Sigmoid colon (tissue), 7 donors: ENCODE results near the gene SCN4A. TPM values are rescaled to one million over a fixed set of nuclear protein-coding genes. Genes with fewer than 3 reads are reported as not detected.

ENCODE experiments used
- DNase-seq: peaks from one replicate; pipeline ENCODE4 v3.0.0-alpha.2; 2019
- H3K27ac ChIP-seq, 4 donors: fragments of 200-600 bp; sonication (generic); one replicate each; pipeline ENCODE4 v1.5.1; 2016 to 2019; ENCODE audit warnings: mild to moderate bottlenecking in 1 of 4
- H3K27me3 ChIP-seq, 3 donors: fragments of 200-600 bp; sonication (generic); one replicate each; pipeline ENCODE4 v1.5.1; 2019; ENCODE audit warnings: mild to moderate bottlenecking in 1 of 3
- H3K36me3 ChIP-seq, 4 donors: fragments of 200-600 bp; sonication (generic); one replicate each; pipeline ENCODE4 v1.5.1; 2016 to 2019
- H3K4me1 ChIP-seq, 4 donors: fragments of 200-600 bp; sonication (generic); one replicate each; pipeline ENCODE4 v1.5.1; 2017 to 2019
- H3K4me3 ChIP-seq, 4 donors: fragments of 200-600 bp; sonication (generic); one replicate each; pipeline ENCODE4 v1.5.1; 2017 to 2019; ENCODE audit warnings: mild to moderate bottlenecking in 2 of 4, moderate library complexity in 1 of 4
- H3K9me3 ChIP-seq, 4 donors: fragments of 200-600 bp in 3 of 4; sonication (generic) in 3 of 4; one replicate each; pipeline versions ENCODE4 v1.5.1 to v1.6.1; 2013 to 2019
- EP300 ChIP-seq, 4 donors: sonication (generic); formaldehyde crosslinking; IDR thresholded peaks; one replicate each; pipeline ENCODE4 v1.6.1; 2017; ENCODE audit warnings: antibody characterized with exemption in 4 of 4
- POLR2A ChIP-seq, 2 donors: fragments of 450-650 bp; IDR thresholded peaks; one replicate each; pipeline ENCODE4 v1.6.1; 2016; ENCODE audit warnings: antibody characterized with exemption in 2 of 2, mild to moderate bottlenecking in 2 of 2, moderate library complexity in 2 of 2
- POLR2AphosphoS5 ChIP-seq, 4 donors: sonication (generic); formaldehyde crosslinking; IDR thresholded peaks; one replicate each; pipeline ENCODE4 v1.6.1; 2017; ENCODE audit warnings: antibody characterized with exemption in 4 of 4
- WGBS, 2 donors: extraction: QIAGEN DNeasy Blood & Tissue Kit; methylation state at CpG; one replicate each; pipeline ENCODE4 v1.1.7; 2013; 5-methylcytosine and 5-hydroxymethylcytosine counted together
- intact Hi-C: fragments of 100-400 bp; cut with DNase I; formaldehyde crosslinking; loops from one replicate; pipeline ENCODE4 v1.15.1; 2023
- polyA plus RNA-seq, 3 donors: library from polyadenylated mRNA; stranded (reverse); fragments of 200-250 nt; gene quantifications; one replicate each; pipeline ENCODE4 v1.2.3, GENCODE V29; 2013
- total RNA-seq, 4 donors: library from RNA; depleted of rRNA; stranded (reverse); fragments of >200 nt; gene quantifications; one replicate each; pipeline ENCODE4 v1.1.0, GENCODE V29; 2016
- TF ChIP-seq, protein P1 (sequence below), 4 experiments: fragments of 450-650 bp in 3 of 4; fragments of 200-600 bp in 1 of 4; IDR thresholded peaks; one replicate each; pipeline ENCODE4 v1.5.1; 2016 to 2019; ENCODE audit warnings: antibody characterized with exemption in 4 of 4, mild to moderate bottlenecking in 3 of 4, moderate library complexity in 2 of 4
- donor health status: healthy with polysubstance abuse.
- donor health status: Bipolar disorder and iron deficiency.
- donor health status: healthy.

The SCN4A gene
- total and polyA plus RNA-seq, 7 donors, result 0.23 to 4.2 (median 0.70) TPM; not detected in 1

DNA sequence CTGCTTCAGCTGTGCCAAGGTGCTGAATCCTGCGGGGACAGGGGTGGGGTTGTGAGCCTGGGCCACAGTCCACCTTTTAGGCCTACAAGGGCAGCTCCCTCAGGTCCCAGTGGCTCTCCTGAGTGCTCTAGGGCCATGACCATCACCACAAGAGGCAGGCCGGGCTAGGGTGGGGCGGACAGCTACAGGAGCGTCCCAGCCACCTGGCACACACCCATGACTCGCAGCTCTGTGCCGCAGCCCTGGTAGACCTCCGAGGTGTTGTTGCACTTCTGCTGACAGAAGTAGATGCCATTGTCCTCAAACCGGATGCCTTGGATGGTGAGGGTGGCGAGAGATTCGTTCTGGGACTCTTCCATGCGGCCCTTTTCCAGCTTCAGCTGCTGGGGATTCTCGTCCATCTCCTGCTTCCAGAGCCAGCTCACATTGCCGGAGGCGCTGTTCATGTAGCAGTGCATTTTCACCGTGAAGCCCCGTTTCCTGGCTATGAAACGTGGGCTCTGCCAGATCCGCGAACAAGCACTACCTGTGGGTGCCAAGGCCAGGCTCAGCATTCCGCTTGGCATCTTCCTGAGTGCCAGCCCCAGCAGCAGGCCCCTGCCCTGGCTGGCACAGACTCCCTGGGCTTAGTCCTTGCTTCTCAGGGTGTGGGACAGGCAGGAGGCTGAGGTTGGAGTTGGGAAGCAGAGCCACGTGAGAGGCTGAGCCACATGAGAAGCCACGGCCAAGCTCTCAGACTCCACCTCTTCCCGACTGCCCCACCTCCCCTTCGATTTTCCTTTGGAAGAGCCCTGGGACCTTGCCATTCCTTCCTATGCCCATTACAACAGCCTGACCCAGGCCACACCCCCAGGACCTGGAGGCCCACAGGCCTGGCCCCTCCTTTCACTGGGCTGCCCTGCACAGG is 42.6 kb downstream of the SCN4A start:
- H3K9me3 ChIP-seq, result no peaks in the 10 kb centered on the region
- no peak overlapping the region for H3K4me3 ChIP-seq
- no peak for DNase-seq
- H3K4me1 ChIP-seq, result no peaks in the 10 kb centered on the region
- intact Hi-C loops, result no loop called here
- TF ChIP-seq EP300 (IDR thresholded peaks at IDR 0.05) (no peak), POLR2AphosphoS5 (IDR thresholded peaks at IDR 0.05) (no peak), POLR2A (IDR thresholded peaks at IDR 0.05) (no peak)
- TF ChIP-seq, protein P1, sequence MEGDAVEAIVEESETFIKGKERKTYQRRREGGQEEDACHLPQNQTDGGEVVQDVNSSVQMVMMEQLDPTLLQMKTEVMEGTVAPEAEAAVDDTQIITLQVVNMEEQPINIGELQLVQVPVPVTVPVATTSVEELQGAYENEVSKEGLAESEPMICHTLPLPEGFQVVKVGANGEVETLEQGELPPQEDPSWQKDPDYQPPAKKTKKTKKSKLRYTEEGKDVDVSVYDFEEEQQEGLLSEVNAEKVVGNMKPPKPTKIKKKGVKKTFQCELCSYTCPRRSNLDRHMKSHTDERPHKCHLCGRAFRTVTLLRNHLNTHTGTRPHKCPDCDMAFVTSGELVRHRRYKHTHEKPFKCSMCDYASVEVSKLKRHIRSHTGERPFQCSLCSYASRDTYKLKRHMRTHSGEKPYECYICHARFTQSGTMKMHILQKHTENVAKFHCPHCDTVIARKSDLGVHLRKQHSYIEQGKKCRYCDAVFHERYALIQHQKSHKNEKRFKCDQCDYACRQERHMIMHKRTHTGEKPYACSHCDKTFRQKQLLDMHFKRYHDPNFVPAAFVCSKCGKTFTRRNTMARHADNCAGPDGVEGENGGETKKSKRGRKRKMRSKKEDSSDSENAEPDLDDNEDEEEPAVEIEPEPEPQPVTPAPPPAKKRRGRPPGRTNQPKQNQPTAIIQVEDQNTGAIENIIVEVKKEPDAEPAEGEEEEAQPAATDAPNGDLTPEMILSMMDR (IDR thresholded peaks at IDR 0.05), result no peak
- H3K36me3 ChIP-seq, result no peaks in the 10 kb centered on the region
- no peaks in the 10 kb centered on the region for H3K27me3 ChIP-seq
- no peak overlapping the region for H3K27ac ChIP-seq
- 84 to 90% methylated on average over 24 of the region's 24 CpGs for WGBS, 2 donors

DNA sequence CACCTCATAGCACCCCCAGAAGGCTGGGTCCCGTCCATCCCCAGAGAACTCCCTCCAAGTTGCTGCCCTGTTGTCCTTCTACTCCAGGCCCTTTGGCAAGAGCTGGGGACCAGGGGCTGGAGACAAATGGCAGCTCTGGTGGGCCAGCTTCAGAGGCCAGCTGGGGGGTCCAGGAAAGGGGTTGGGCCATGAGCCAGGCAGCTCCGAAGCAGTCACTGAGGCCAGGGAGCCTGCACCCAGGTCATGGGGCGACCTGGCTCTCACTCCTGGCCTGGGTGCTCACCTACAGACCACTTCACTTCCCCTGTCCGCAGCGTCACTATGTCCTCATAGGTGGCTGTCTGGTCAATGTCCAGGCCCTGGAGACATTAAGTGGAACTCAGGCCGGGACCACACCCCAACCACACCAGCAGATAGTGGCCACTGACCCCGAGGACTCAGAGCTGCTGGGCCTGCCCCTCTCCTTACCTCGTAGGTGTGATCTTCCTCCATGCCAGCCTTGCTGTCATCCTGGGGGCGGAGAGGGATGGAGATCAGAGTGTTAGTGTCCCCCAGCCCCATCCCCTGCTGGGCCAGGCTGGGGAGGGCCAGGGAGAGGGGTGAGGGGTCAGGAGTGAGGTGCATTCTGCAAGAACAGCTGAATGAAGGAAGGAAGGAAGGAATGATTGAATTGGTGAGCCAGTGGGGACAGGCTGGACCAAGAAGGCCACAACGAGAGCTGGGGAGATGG is 43.6 kb downstream of the SCN4A start:
- 87 to 89% methylated on average over 10 of the region's 10 CpGs for WGBS, 2 donors
- DNase-seq, result no peak

DNA sequence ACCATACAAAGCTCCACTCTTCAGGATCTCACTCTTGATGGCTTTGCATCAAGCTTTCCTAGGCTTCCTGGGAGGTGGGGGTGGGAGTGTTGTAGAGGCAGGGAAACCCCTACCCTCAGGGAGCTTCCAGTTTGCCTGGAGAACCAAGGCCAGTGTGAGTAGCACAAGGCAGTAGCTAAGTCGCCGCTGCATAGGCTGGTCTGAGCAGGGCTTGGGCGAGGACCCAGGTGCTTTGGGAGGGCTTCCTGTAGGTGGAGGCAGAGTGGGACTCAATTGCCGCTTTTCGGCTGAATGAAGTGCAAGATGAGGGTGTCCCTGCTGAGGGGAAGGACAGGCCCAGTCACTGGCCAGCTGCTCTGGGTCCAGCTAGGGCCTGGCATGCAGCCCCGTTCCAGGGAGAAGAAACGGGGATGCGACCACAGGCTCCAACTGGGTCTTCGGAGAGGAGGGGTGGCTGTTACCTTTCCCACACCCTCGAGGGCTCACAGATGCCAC is 44.5 kb downstream of the SCN4A start:
- TF ChIP-seq EP300 (IDR thresholded peaks at IDR 0.05) (no peak), POLR2AphosphoS5 (IDR thresholded peaks at IDR 0.05) (no peak), POLR2A (IDR thresholded peaks at IDR 0.05) (no peak)
- TF ChIP-seq, protein P1 (IDR thresholded peaks at IDR 0.05), result no peak
- H3K4me1 ChIP-seq, result no peaks in the 10 kb centered on the region
- H3K27ac ChIP-seq, result no peak overlapping the region
- DNase-seq, result no peak
- no peaks in the 10 kb centered on the region for H3K27me3 ChIP-seq
- no peaks in the 10 kb centered on the region for H3K9me3 ChIP-seq
- H3K36me3 ChIP-seq, result no peaks in the 10 kb centered on the region
- no peak overlapping the region for H3K4me3 ChIP-seq
- WGBS, 2 donors, result 76 to 86% methylated on average over 10 of the region's 10 CpGs
- intact Hi-C loops, result no loop called here

More for the DNA sequence above, 43.6 kb downstream of the SCN4A start:
- no peak for TF ChIP-seq EP300 (IDR thresholded peaks at IDR 0.05)
- no peak for TF ChIP-seq POLR2A (IDR thresholded peaks at IDR 0.05)
- no peak for TF ChIP-seq POLR2AphosphoS5 (IDR thresholded peaks at IDR 0.05)
- TF ChIP-seq, protein P1 (IDR thresholded peaks at IDR 0.05), result no peak
- Histone ChIP-seq H3K4me1 (no peaks in the 10 kb centered on the region), H3K4me3 (no peak overlapping the region), H3K27ac (no peak overlapping the region), H3K9me3 (no peaks in the 10 kb centered on the region), H3K27me3 (no peaks in the 10 kb centered on the region), H3K36me3 (no peaks in the 10 kb centered on the region)
- intact Hi-C loops, result no loop called here

DNA sequence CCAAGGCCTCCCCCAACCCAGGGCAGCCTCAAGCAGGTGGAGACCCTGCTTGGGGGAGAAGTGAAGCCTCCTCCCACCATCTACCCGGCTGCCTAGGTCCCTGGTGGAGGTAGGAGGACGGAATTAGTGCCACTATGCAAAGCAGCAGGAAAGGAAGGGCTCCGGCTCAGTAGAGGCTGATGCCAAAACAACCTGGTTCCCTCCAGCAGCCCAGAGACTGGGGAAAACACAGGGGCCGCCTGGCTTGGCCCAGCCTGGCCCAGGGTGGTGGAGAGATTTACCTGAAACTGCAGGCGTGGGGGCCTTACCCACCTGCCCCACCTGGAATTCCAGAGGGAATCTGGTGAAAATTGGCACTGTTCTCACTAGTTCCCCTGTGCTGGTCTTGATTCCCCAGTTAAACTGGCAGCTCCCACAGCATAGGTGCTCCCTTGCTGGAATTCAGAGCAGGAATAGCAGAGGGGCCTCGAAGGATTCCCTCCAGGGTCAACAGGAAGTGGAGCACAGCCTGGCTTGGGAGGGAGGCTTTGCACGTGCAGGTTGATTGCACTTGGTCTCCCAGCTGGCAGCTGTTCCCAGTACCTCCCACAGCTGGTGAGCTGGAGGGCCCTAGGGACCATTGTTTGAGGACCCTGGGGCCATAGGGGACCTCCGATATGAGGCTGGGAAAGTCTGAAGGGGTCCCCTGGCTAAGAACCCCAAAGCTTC is 45.1 kb downstream of the SCN4A start:
- no peaks in the 10 kb centered on the region for H3K4me1 ChIP-seq
- no peak for DNase-seq
- no peaks in the 10 kb centered on the region for H3K36me3 ChIP-seq
- 55 to 63% methylated on average over 8 of the region's 8 CpGs for WGBS, 2 donors
- TF ChIP-seq, protein P1 (IDR thresholded peaks at IDR 0.05), result no peak
- no peak for TF ChIP-seq EP300 (IDR thresholded peaks at IDR 0.05)
- TF ChIP-seq POLR2A (IDR thresholded peaks at IDR 0.05), result no peak
- no peak for TF ChIP-seq POLR2AphosphoS5 (IDR thresholded peaks at IDR 0.05)
- intact Hi-C loops, result no loop called here
- H3K4me3 ChIP-seq, result no peak overlapping the region
- no peak overlapping the region for H3K27ac ChIP-seq
- H3K27me3 ChIP-seq, result no peaks in the 10 kb centered on the region
- no peaks in the 10 kb centered on the region for H3K9me3 ChIP-seq
